HepG2 (cell line): ENCODE data around the gene DUS1L. TPM values are rescaled to one million over a fixed set of nuclear protein-coding genes. Genes with fewer than 3 reads are reported as not detected.

Source experiments
- ATF7 ChIP-seq, 2 experiments: fragments of 450-650 bp in 1 of 2; sonication (generic) in 1 of 2; formaldehyde crosslinking in 1 of 2; IDR thresholded peaks; 2 replicates each; pipeline versions ENCODE4 v1.4.0 to v1.6.1; 2016 to 2020; ENCODE audit warnings: antibody characterized with exemption in 1 of 2, mild to moderate bottlenecking in 1 of 2, missing genetic modification reagents in 1 of 2
- CBX2 ChIP-seq, 2 experiments: fragments of 200-600 bp in 1 of 2; sonication (generic); formaldehyde crosslinking in 1 of 2; IDR thresholded peaks; 2 replicates each; pipeline versions ENCODE4 v1.7.0 to v1.8.1; 2018 to 2022; ENCODE audit warnings: low read depth in 2 of 2, low read length in 1 of 2, mild to moderate bottlenecking in 1 of 2, missing genetic modification reagents in 1 of 2
- EED ChIP-seq: sonication (generic); formaldehyde crosslinking; IDR thresholded peaks from 2 replicates; pipeline ENCODE4 v1.5.0; 2020; ENCODE audit warnings: mild to moderate bottlenecking, missing genetic modification reagents
- PRDM10 ChIP-seq: sonication (generic); formaldehyde crosslinking; IDR thresholded peaks from 2 replicates; pipeline ENCODE4 v1.4.0; 2020; ENCODE audit warnings: low read depth, missing genetic modification reagents
- SMAD9 ChIP-seq: sonication (generic); formaldehyde crosslinking; IDR thresholded peaks from 2 replicates; pipeline ENCODE4 v1.5.1; 2020; ENCODE audit warnings: mild to moderate bottlenecking, missing genetic modification reagents
- SP4 ChIP-seq: sonication (generic); formaldehyde crosslinking; IDR thresholded peaks from 2 replicates; pipeline ENCODE4 v1.8.1; 2023; ENCODE audit warnings: mild to moderate bottlenecking, missing genetic modification reagents
- ZBTB21 ChIP-seq: sonication (generic); formaldehyde crosslinking; IDR thresholded peaks from 2 replicates; pipeline ENCODE4 v1.4.0; 2020; ENCODE audit warnings: missing genetic modification reagents
- ZBTB39 ChIP-seq: sonication (generic); formaldehyde crosslinking; IDR thresholded peaks from 2 replicates; pipeline ENCODE4 v1.5.0; 2020; ENCODE audit warnings: missing genetic modification reagents
- ZHX2 ChIP-seq, 2 experiments: sonication (generic) in 1 of 2; formaldehyde crosslinking in 1 of 2; IDR thresholded peaks; 2 replicates each; pipeline versions ENCODE4 v1.6.1 to v1.9.0; 2014 to 2022; ENCODE audit warnings: antibody characterized with exemption in 1 of 2, borderline replicate concordance in 1 of 2, inconsistent platforms in 1 of 2, low read depth in 1 of 2, missing genetic modification reagents in 1 of 2
- ZNF414 ChIP-seq: sonication (generic); formaldehyde crosslinking; IDR thresholded peaks from 2 replicates; pipeline ENCODE4 v1.5.0; 2020; ENCODE audit warnings: missing genetic modification reagents
- ZNF543 ChIP-seq: sonication (generic); formaldehyde crosslinking; IDR thresholded peaks from 2 replicates; pipeline ENCODE4 v1.4.0; 2020; ENCODE audit warnings: mild to moderate bottlenecking, missing genetic modification reagents
- ZNF549 ChIP-seq: sonication (generic); formaldehyde crosslinking; IDR thresholded peaks from 2 replicates; pipeline ENCODE4 v1.5.0; 2020; ENCODE audit warnings: missing genetic modification reagents
- ZNF589 ChIP-seq: sonication (generic); formaldehyde crosslinking; conservative IDR thresholded peaks from 2 replicates; pipeline ENCODE4 v1.8.0; 2022; ENCODE audit warnings: mild to moderate bottlenecking, moderate library complexity, missing genetic modification reagents
- polyA plus RNA-seq, 8 experiments: library from polyadenylated mRNA; depleted of rRNA in 3 of 8; stranded (reverse) in 7 of 8; unstranded in 1 of 8; fragments of >200 nt; fragmentation: Illumina TruSeq in 4 of 8; extraction: Trizol in 4 of 8; gene quantifications; 2 replicates each; pipeline versions ENCODE4 v1.2.1 to v1.2.3, GENCODE V29; 2011 to 2016; ENCODE audit warnings: low read depth in 4 of 8, missing spikeins in 1 of 8, mixed read lengths in 1 of 8; ENCODE audit not compliant: insufficient read depth in 1 of 8
- total RNA-seq, 5 experiments: library from RNA; depleted of rRNA; stranded (reverse); fragments of >200 nt; fragmentation: Illumina TruSeq; extraction: Trizol; gene quantifications; 2 replicates each; pipeline ENCODE4 v1.2.3, GENCODE V29; 2016; ENCODE audit warnings: low read depth in 1 of 5

Gene DUS1L
- total and polyA plus RNA-seq, 2 of the 13 experiments (the other 11 are each of a cell fraction or from before 2014, with no cell fraction given), result 81.0 to 109 TPM

- peak; percentile 38; the same call in 1 of the 2 replicates for TF ChIP-seq ZBTB21 (CRISPR knock-in tag)
- no peak for TF ChIP-seq ZHX2 (IDR thresholded peaks at IDR 0.05; ENCODE audit: low read depth)
- no peak for TF ChIP-seq ZHX2 (CRISPR knock-in tag; IDR thresholded peaks at IDR 0.05; ENCODE audit: borderline replicate concordance)
- TF ChIP-seq CBX2 (IDR thresholded peaks at IDR 0.05; ENCODE audit: low read depth, low read length), result no peak
- no peak for TF ChIP-seq CBX2 (CRISPR knock-in tag; IDR thresholded peaks at IDR 0.05; ENCODE audit: low read depth)
- TF ChIP-seq ZNF549, result peak; percentile 65; the same call in 1 of the 2 replicates
- 0 out of 2 replicates have a peak, but pooled peaks have one; percentile 60 for TF ChIP-seq EED (CRISPR knock-in tag)
- TF ChIP-seq ZNF414 (CRISPR knock-in tag), result 0 out of 2 replicates have a peak, but pooled peaks have one; percentile 1
- TF ChIP-seq ATF7 (IDR thresholded peaks at IDR 0.05), result no peak
- TF ChIP-seq ATF7 (CRISPR knock-in tag; IDR thresholded peaks at IDR 0.05), result no peak
- peak; percentile 57; the same call in 1 of the 2 replicates for TF ChIP-seq PRDM10 (CRISPR knock-in tag)
- 0 out of 2 replicates have a peak, but pooled peaks have one; percentile 14 for TF ChIP-seq ZBTB39 (CRISPR knock-in tag)
- 0 out of 2 replicates have a peak, but pooled peaks have one; percentile 60 for TF ChIP-seq SMAD9 (CRISPR knock-in tag)
- TF ChIP-seq SP4, result peak; percentile 84
- peak; percentile 52; the same call in 1 of the 2 replicates for TF ChIP-seq ZNF543 (CRISPR knock-in tag)
- no peak for TF ChIP-seq ZNF589 (CRISPR knock-in tag)
Measured at GRCh38 chr17:82103553-82104451, 38.2 kb upstream of the DUS1L start (continued).
